Measurements from ENCODE around the gene KRT85.

GRCh38 chr12:52394836-52395405, 27.6 kb upstream of the KRT85 start:
- TF ChIP-seq CTCF (conservative IDR thresholded peaks at IDR 0.05), result no peak
- TF ChIP-seq EZH2 (IDR thresholded peaks at IDR 0.05; ENCODE audit: low read depth), result no peak

All from PC-9 (cell line).